Measurements from ENCODE around the gene GBE1. TPM values are rescaled to one million over a fixed set of nuclear protein-coding genes. Genes with fewer than 3 reads are reported as not detected.
A peak's percentile ranks its signal among the peaks of the same experiment; 100 is the strongest.

Gene GBE1
- total and polyA plus RNA-seq, 10 of the 15 experiments (the other 5 are each of a cell fraction or from before 2014, with no cell fraction given): 21.4 to 62.2 (median 41.5) TPM

GRCh38 chr3:81740731-81741130 lies 20.7 kb downstream of the GBE1 start:
- DNase-seq (ENCODE audit: low read depth, low spot score): no peak
- Histone ChIP-seq H3K9me3 (replicated peaks; ENCODE audit: control insufficient read depth, insufficient read depth, low read length) (no peaks in the 10 kb centered on the region; the same call in 1 of the 3 replicates), H3K4me2 (ENCODE audit: control insufficient read depth, insufficient read depth) (no peak overlapping the region), H2AFZ (ENCODE audit: control insufficient read depth, low read depth, low read length) (no peak overlapping the region), H3K36me3 (ENCODE audit: control insufficient read depth in 2 of 2, insufficient read depth in 2 of 2, low read length in 1 of 2) (no peaks in the 10 kb centered on the region; a peak in 1 of 4 replicates), H3K4me1 (ENCODE audit: control insufficient read depth, insufficient read depth, low read length) (0 out of 2 replicates have a peak, but pooled peaks cover 2% of the 10 kb centered on the region), H3K27ac (ENCODE audit: control insufficient read depth, insufficient read depth) (no peak overlapping the region), H4K20me1 (ENCODE audit: control insufficient read depth, insufficient read depth) (no peaks in the 10 kb centered on the region), H3K27me3 (replicated peaks in 1 of 2; ENCODE audit: control insufficient read depth in 2 of 2, insufficient read depth in 2 of 2, low read length in 1 of 2) (no peaks in the 10 kb centered on the region), H3K9ac (ENCODE audit: control insufficient read depth, insufficient read depth, low read length) (no peak overlapping the region), H3K79me2 (ENCODE audit: control insufficient read depth, insufficient read depth, low read length) (peaks cover 5% of the 10 kb centered on the region), H3K4me3 (no peak overlapping the region)
- RAD21 ChIA-PET (ENCODE audit: unreplicated experiment): no interaction called here
- no peak for FAIRE-seq
- WGBS (ENCODE audit: insufficient coverage, insufficient replicate concordance, low lambda C conversion rate, missing lambda C conversion rate): 0% methylated on average over 1 of the region's 1 CpG
- no TSS peak for BruUV-seq (replicated peaks)
- TF ChIP-seq MEF2A (IDR thresholded peaks at IDR 0.05; ENCODE audit: insufficient read depth, low read depth, low read length) (no peak), ELK1 (IDR thresholded peaks at IDR 0.05; ENCODE audit: low read depth, low read length) (no peak), KLF5 (IDR thresholded peaks at IDR 0.05; ENCODE audit: partially characterized antibody) (no peak), MEF2B (IDR thresholded peaks at IDR 0.05; ENCODE audit: partially characterized antibody, poor library complexity, severe bottlenecking) (peak; percentile 13), TBL1XR1 (IDR thresholded peaks at IDR 0.05; ENCODE audit: low read depth, low read length) (no peak), YBX1 (IDR thresholded peaks at IDR 0.05) (no peak)
- ATAC-seq: peak; percentile 69
- intact Hi-C loops (cut with micrococcal nuclease; ENCODE audit: unreplicated experiment): no loop called here
- CTCF ChIA-PET: interaction anchor here (0.7 to 1.7 kb wide), 3 partner anchors 15 to 753 kb away, joined by 3 to 4 read pairs (median 3); no protein-coding TSS in a partner anchor
- in situ Hi-C loops (cut with MboI): no loop called here
- SMC1A ChIA-PET (ENCODE audit: uncharacterized antibody, unreplicated experiment): interaction anchor here (0.6 to 2.2 kb wide), 4 partner anchors 9 to 16 kb away, joined by 3 to 7 read pairs (median 4); no protein-coding TSS in a partner anchor
- POLR2A ChIA-PET: interaction anchor here (0.6 to 2.1 kb wide), 2 partner anchors 12 to 41 kb away, joined by 3 to 6 read pairs; no protein-coding TSS in a partner anchor
